ENCODE data around the gene RET. TPM values are rescaled to one million over a fixed set of nuclear protein-coding genes. Genes with fewer than 3 reads are reported as not detected.

RET gene
- total and polyA plus RNA-seq, 2 of the 13 experiments (the other 11 are each of a cell fraction or from before 2014, with no cell fraction given): 0.02 TPM; not detected in 1

GRCh38 chr10:43093423-43094076 is 16.7 kb downstream of the RET start:
- BruUV-seq (replicated peaks): no TSS peak
- ChIA-PET POLR2A (no interaction called here), CTCF (ENCODE audit: low intra/inter-chr PET ratio, low total read pairs) (no interaction called here)
- H3K36me3 ChIP-seq (replicated peaks in 1 of 2; ENCODE audit: control insufficient read depth in 1 of 2, insufficient read depth in 2 of 2, low read length in 2 of 2): no peaks in the 10 kb centered on the region
- FAIRE-seq (no peak), ATAC-seq (peak; percentile 86), DNase-seq (ENCODE audit: low spot score) (no peak)
- WGBS (ENCODE audit: low lambda C conversion rate): 11% methylated on average over 11 of the region's 12 CpGs
- H2AFZ ChIP-seq (ENCODE audit: low read length): no peak overlapping the region
- intact Hi-C loops (cut with micrococcal nuclease; ENCODE audit: unreplicated experiment) (no loop called here), in situ Hi-C loops (cut with HindIII; ENCODE audit: extremely low pct_ligation_motif_present, low pct_unique_long_range_greater_than_20kb) (no loop called here)
- no peak overlapping the region for H3K27ac ChIP-seq (ENCODE audit: extremely low read length, insufficient read depth, low read length)
- TF ChIP-seq DMTF1 (CRISPR knock-in tag; IDR thresholded peaks at IDR 0.05) (no peak), STAG1 (CRISPR knock-in tag; IDR thresholded peaks at IDR 0.05) (peak; percentile 42), REL (CRISPR knock-in tag; conservative IDR thresholded peaks at IDR 0.05) (no peak), MAFF (IDR thresholded peaks at IDR 0.05; ENCODE audit: low read depth, low read length) (no peak), TARDBP (CRISPR knock-in tag; IDR thresholded peaks at IDR 0.05) (no peak), REST (IDR thresholded peaks at IDR 0.05; ENCODE audit: borderline replicate concordance in 1 of 2, low read depth in 1 of 2, low read length in 2 of 2) (peak in 1 of 2 experiments; percentile 68; a peak in 3 of 4 replicates)
- TF ChIP-seq, protein P1, sequence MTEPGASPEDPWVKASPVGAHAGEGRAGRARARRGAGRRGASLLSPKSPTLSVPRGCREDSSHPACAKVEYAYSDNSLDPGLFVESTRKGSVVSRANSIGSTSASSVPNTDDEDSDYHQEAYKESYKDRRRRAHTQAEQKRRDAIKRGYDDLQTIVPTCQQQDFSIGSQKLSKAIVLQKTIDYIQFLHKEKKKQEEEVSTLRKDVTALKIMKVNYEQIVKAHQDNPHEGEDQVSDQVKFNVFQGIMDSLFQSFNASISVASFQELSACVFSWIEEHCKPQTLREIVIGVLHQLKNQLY (CRISPR knock-in tag; IDR thresholded peaks at IDR 0.05): no peak
- TF ChIP-seq, protein P2, sequence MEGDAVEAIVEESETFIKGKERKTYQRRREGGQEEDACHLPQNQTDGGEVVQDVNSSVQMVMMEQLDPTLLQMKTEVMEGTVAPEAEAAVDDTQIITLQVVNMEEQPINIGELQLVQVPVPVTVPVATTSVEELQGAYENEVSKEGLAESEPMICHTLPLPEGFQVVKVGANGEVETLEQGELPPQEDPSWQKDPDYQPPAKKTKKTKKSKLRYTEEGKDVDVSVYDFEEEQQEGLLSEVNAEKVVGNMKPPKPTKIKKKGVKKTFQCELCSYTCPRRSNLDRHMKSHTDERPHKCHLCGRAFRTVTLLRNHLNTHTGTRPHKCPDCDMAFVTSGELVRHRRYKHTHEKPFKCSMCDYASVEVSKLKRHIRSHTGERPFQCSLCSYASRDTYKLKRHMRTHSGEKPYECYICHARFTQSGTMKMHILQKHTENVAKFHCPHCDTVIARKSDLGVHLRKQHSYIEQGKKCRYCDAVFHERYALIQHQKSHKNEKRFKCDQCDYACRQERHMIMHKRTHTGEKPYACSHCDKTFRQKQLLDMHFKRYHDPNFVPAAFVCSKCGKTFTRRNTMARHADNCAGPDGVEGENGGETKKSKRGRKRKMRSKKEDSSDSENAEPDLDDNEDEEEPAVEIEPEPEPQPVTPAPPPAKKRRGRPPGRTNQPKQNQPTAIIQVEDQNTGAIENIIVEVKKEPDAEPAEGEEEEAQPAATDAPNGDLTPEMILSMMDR (CRISPR knock-in tag; IDR thresholded peaks at IDR 0.05): peak; percentile 44
- no peaks in the 10 kb centered on the region for H3K9me3 ChIP-seq (ENCODE audit: low read length)
- H3K4me2 ChIP-seq (ENCODE audit: low read depth, low read length): no peak overlapping the region
- no peaks in the 10 kb centered on the region for H3K4me1 ChIP-seq (ENCODE audit: insufficient read depth, low read length)
- H3K79me2 ChIP-seq (ENCODE audit: insufficient read depth, low read length): no peaks in the 10 kb centered on the region
- H3K27me3 ChIP-seq (ENCODE audit: control insufficient read depth in 1 of 2, insufficient read depth in 2 of 2, low read length in 2 of 2): peaks cover 5 to 34% of the 10 kb centered on the region in 2 experiments; a peak in 4 of 5 replicates
- no peak overlapping the region for H3K4me3 ChIP-seq (replicated peaks in 1 of 3; ENCODE audit: insufficient read depth in 1 of 3, low read depth in 2 of 3, low read length in 3 of 3)
- no peak overlapping the region for H3K9ac ChIP-seq (ENCODE audit: insufficient read depth, low read depth, low read length)
- no peaks in the 10 kb centered on the region for H4K20me1 ChIP-seq (ENCODE audit: insufficient read depth, low read length)

Data from HepG2 (cell line).